ENCODE measurements around the gene MPRIP.

MPRIP gene

GRCh38 chr17:17223736-17224135 lies 181.5 kb downstream of the MPRIP start:
- H3K9me3 ChIP-seq (ENCODE audit: control insufficient read depth, insufficient read depth, low read depth, low read length), result no peaks in the 10 kb centered on the region
- no peak overlapping the region for H3K27ac ChIP-seq (ENCODE audit: low read depth, low read length)
- no peak overlapping the region for H3K9ac ChIP-seq (ENCODE audit: low read length)
- no peaks in the 10 kb centered on the region for H3K27me3 ChIP-seq (ENCODE audit: control insufficient read depth, insufficient read depth, low read length)
- no peaks in the 10 kb centered on the region for H3K4me1 ChIP-seq (ENCODE audit: control insufficient read depth, insufficient read depth, low read length)
- H3K4me3 ChIP-seq (ENCODE audit: low read depth, low read length), result no peak overlapping the region
- H3K36me3 ChIP-seq (ENCODE audit: control insufficient read depth, insufficient read depth, low read length), result peaks cover 94% of the 10 kb centered on the region

- Histone ChIP-seq H3K9me3 (ENCODE audit: control insufficient read depth, insufficient read depth, low read depth, low read length) (no peaks in the 10 kb centered on the region), H3K27me3 (ENCODE audit: control insufficient read depth, insufficient read depth, low read length) (no peaks in the 10 kb centered on the region), H3K36me3 (ENCODE audit: control insufficient read depth, insufficient read depth, low read length) (peaks cover 94% of the 10 kb centered on the region), H3K4me1 (ENCODE audit: control insufficient read depth, insufficient read depth, low read length) (no peaks in the 10 kb centered on the region), H3K9ac (ENCODE audit: low read length) (no peak overlapping the region), H3K27ac (ENCODE audit: low read depth, low read length) (no peak overlapping the region), H3K4me3 (ENCODE audit: low read depth, low read length) (no peak overlapping the region)
Observed at GRCh38 chr17:17224137-17224536, 181.9 kb downstream of the MPRIP start.

- Histone ChIP-seq H3K4me1 (ENCODE audit: control insufficient read depth, insufficient read depth, low read length) (no peaks in the 10 kb centered on the region), H3K9me3 (ENCODE audit: control insufficient read depth, insufficient read depth, low read depth, low read length) (no peaks in the 10 kb centered on the region), H3K36me3 (ENCODE audit: control insufficient read depth, insufficient read depth, low read length) (peaks cover 96% of the 10 kb centered on the region), H3K4me3 (ENCODE audit: low read depth, low read length) (no peak overlapping the region), H3K27ac (ENCODE audit: low read depth, low read length) (no peak overlapping the region), H3K9ac (ENCODE audit: low read length) (no peak overlapping the region), H3K27me3 (ENCODE audit: control insufficient read depth, insufficient read depth, low read length) (no peaks in the 10 kb centered on the region)
Observed at GRCh38 chr17:17225901-17226300, 183.6 kb downstream of the MPRIP start.

GRCh38 chr17:17226451-17227265 lies 184.4 kb downstream of the MPRIP start:
- no peaks in the 10 kb centered on the region for H3K27me3 ChIP-seq (ENCODE audit: control insufficient read depth, insufficient read depth, low read length)
- no peak overlapping the region for H3K27ac ChIP-seq (ENCODE audit: low read depth, low read length)
- no peak overlapping the region for H3K9ac ChIP-seq (ENCODE audit: low read length)
- no peaks in the 10 kb centered on the region for H3K4me1 ChIP-seq (ENCODE audit: control insufficient read depth, insufficient read depth, low read length)
- peaks cover 96% of the 10 kb centered on the region for H3K36me3 ChIP-seq (ENCODE audit: control insufficient read depth, insufficient read depth, low read length)
- H3K4me3 ChIP-seq (ENCODE audit: low read depth, low read length), result no peak overlapping the region
- H3K9me3 ChIP-seq (ENCODE audit: control insufficient read depth, insufficient read depth, low read depth, low read length), result no peaks in the 10 kb centered on the region

- Histone ChIP-seq H3K4me1 (ENCODE audit: control insufficient read depth, insufficient read depth, low read length) (no peaks in the 10 kb centered on the region), H3K4me3 (ENCODE audit: low read depth, low read length) (no peak overlapping the region), H3K27ac (ENCODE audit: low read depth, low read length) (no peak overlapping the region), H3K9ac (ENCODE audit: low read length) (no peak overlapping the region), H3K36me3 (ENCODE audit: control insufficient read depth, insufficient read depth, low read length) (peaks cover 98% of the 10 kb centered on the region), H3K27me3 (ENCODE audit: control insufficient read depth, insufficient read depth, low read length) (no peaks in the 10 kb centered on the region), H3K9me3 (ENCODE audit: control insufficient read depth, insufficient read depth, low read depth, low read length) (no peaks in the 10 kb centered on the region)
Observed at GRCh38 chr17:17227608-17228520, 185.6 kb downstream of the MPRIP start.

- H3K36me3 ChIP-seq (ENCODE audit: control insufficient read depth, insufficient read depth, low read length), result peaks cover 92% of the 10 kb centered on the region
- no peak overlapping the region for H3K9ac ChIP-seq (ENCODE audit: low read length)
- no peaks in the 10 kb centered on the region for H3K9me3 ChIP-seq (ENCODE audit: control insufficient read depth, insufficient read depth, low read depth, low read length)
- no peaks in the 10 kb centered on the region for H3K4me1 ChIP-seq (ENCODE audit: control insufficient read depth, insufficient read depth, low read length)
- H3K27me3 ChIP-seq (ENCODE audit: control insufficient read depth, insufficient read depth, low read length), result no peaks in the 10 kb centered on the region
- no peak overlapping the region for H3K4me3 ChIP-seq (ENCODE audit: low read depth, low read length)
- no peak overlapping the region for H3K27ac ChIP-seq (ENCODE audit: low read depth, low read length)
Observed at GRCh38 chr17:17228521-17229279, 186.4 kb downstream of the MPRIP start.

- Histone ChIP-seq H3K27me3 (ENCODE audit: control insufficient read depth, insufficient read depth, low read length) (no peaks in the 10 kb centered on the region), H3K9me3 (ENCODE audit: control insufficient read depth, insufficient read depth, low read depth, low read length) (no peaks in the 10 kb centered on the region), H3K36me3 (ENCODE audit: control insufficient read depth, insufficient read depth, low read length) (peaks cover 83% of the 10 kb centered on the region), H3K4me1 (ENCODE audit: control insufficient read depth, insufficient read depth, low read length) (no peaks in the 10 kb centered on the region), H3K4me3 (ENCODE audit: low read depth, low read length) (no peak overlapping the region), H3K9ac (ENCODE audit: low read length) (no peak overlapping the region), H3K27ac (ENCODE audit: low read depth, low read length) (no peak overlapping the region)
Observed at GRCh38 chr17:17229416-17230384, 187.4 kb downstream of the MPRIP start.

- peaks cover 7% of the 10 kb centered on the region; the same call in 1 of the 2 replicates for H3K4me1 ChIP-seq (ENCODE audit: control insufficient read depth, insufficient read depth, low read length)
- no peaks in the 10 kb centered on the region for H3K9me3 ChIP-seq (ENCODE audit: control insufficient read depth, insufficient read depth, low read depth, low read length)
- peaks cover 62% of the 10 kb centered on the region for H3K36me3 ChIP-seq (ENCODE audit: control insufficient read depth, insufficient read depth, low read length)
- no peak overlapping the region for H3K27ac ChIP-seq (ENCODE audit: low read depth, low read length)
- H3K4me3 ChIP-seq (ENCODE audit: low read depth, low read length), result no peak overlapping the region
- H3K9ac ChIP-seq (ENCODE audit: low read length), result no peak overlapping the region
- no peaks in the 10 kb centered on the region for H3K27me3 ChIP-seq (ENCODE audit: control insufficient read depth, insufficient read depth, low read length)
Observed at GRCh38 chr17:17231621-17232302, 189.5 kb downstream of the MPRIP start.

- Histone ChIP-seq H3K27me3 (ENCODE audit: control insufficient read depth, insufficient read depth, low read length) (no peaks in the 10 kb centered on the region), H3K36me3 (ENCODE audit: control insufficient read depth, insufficient read depth, low read length) (peaks cover 57% of the 10 kb centered on the region), H3K4me1 (ENCODE audit: control insufficient read depth, insufficient read depth, low read length) (peaks cover 7% of the 10 kb centered on the region; the same call in 1 of the 2 replicates), H3K27ac (ENCODE audit: low read depth, low read length) (no peak overlapping the region), H3K9ac (ENCODE audit: low read length) (no peak overlapping the region), H3K9me3 (ENCODE audit: control insufficient read depth, insufficient read depth, low read depth, low read length) (no peaks in the 10 kb centered on the region), H3K4me3 (ENCODE audit: low read depth, low read length) (no peak overlapping the region)
Observed at GRCh38 chr17:17232303-17232621, 190.0 kb downstream of the MPRIP start.

All from HUES6 (cell line).